NCI-H82 treated with DMSO at 0.1 percent for 48 hours (cell line): Measurements from ENCODE around the gene LRRC72.
"Not testable (repeated sequence)": the region's sequence is repeated elsewhere in the genome, so short reads cannot be mapped to it uniquely, and the experiment has no call there.

ENCODE experiments used
- DNase-seq: peaks from one replicate; lab custom pipeline; 2025; ENCODE audit not compliant: unreplicated experiment; lab: John Stamatoyannopoulos, UW

The LRRC72 gene

DNA sequence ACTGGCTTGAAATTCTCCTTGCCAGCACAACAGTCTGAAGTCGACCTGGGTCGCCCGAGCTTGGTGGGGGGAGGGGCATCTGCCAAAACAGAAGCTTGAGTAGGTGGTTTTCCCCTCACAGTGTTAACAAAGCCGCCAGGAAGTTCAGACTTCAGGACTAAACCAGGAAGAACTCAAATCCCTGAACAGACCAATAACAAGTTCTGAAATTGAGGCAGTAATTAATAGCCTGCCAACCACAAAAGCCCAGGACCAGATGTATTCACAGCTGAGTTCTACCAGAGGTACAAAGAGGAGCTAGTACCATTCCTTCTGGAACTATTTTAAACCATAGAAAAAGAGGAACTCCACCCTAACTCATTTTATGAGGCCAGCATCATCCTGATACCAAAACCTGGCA is 45.3 kb downstream of the LRRC72 start:
- DNase-seq: no peak

DNA sequence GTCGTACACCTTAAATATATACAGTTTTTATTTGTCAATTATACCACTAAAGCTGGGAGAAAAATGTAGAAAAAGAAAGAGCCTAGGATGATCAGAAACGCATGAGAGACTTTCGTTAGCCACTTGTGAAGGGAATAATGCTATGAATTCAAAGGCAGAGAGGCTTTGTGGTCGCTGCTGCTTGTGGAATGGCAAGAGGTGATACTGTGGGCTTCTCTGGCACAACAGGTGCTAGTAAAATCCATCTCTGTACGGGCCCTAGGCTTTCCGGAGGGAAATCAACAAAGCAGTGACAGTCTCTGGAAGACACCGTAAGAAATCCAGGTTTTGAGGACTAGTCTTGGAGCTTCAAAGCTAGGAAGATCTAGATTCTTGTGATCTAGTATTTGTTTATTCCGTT is 52.6 kb downstream of the LRRC72 start:
- DNase-seq: no peak

DNA sequence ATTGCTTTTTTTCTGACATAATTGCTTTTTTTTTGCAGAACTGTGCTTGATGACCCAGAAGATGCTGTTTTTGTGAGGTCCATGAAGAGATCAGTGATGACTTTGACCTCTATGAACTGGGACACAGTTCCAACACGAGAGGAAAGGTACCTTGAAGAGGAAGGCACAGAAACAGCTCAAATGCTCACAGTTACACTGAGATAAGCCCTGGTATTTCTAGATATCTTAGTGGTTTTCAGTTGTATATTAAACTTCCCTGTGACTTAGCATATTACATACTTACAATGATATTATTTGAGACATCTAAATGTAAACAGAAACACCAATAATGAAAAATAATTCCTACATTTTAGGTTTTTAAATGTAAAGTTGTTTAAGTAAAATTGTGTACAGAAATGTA is 54.7 kb downstream of the LRRC72 start:
- DNase-seq: no peak

DNA sequence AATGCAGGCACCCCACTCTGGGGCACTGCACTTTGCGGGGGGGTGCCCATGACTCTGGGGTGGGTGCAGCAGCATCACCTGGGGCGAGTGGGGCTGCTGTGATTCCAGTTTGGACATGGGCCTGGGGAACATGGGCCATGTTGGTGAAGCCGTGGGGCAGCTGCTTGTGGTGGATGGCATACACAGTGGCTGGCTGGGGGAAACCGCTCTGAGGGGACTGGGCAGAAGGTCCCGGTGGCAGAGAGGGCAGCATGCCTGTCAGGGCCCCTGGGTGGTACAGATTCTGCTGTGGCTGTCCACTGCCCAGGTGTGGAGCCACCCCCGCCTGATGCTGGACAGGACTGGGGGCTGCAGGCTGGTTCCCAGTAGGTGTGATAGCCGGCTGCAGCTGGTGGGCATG is 57.2 kb downstream of the LRRC72 start:
- DNase-seq: no peak

- DNase-seq: no peak
Measured at GRCh38 chr7:16585540-16585939, 58.9 kb downstream of the LRRC72 start.

- DNase-seq: no peak
Measured at GRCh38 chr7:16586081-16586874, 59.7 kb downstream of the LRRC72 start.

GRCh38 chr7:16587129-16587528 is 60.5 kb downstream of the LRRC72 start:
- DNase-seq: no peak

DNA sequence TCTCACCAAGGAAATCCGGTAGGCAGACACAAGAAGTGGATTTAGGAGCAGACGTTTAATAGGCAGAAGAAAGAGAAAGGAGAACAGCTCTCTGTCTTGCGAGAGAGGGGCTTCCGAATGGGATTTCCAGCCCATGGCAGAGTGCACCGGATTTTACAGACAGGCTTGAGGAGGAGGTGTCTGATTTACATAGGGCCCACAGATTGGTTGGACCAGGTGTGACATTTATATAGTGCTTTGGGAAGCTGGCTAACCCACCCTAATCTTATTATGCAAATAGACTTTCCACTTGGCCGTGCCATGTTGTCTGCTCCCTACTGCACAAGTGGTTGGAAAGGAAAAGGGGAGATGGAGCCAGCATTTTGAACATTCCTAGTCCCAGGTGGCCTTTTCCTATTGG is 61.2 kb downstream of the LRRC72 start:
- peak; percentile 97 for DNase-seq

GRCh38 chr7:16589881-16590280 is 63.3 kb downstream of the LRRC72 start:
- no peak for DNase-seq

DNA sequence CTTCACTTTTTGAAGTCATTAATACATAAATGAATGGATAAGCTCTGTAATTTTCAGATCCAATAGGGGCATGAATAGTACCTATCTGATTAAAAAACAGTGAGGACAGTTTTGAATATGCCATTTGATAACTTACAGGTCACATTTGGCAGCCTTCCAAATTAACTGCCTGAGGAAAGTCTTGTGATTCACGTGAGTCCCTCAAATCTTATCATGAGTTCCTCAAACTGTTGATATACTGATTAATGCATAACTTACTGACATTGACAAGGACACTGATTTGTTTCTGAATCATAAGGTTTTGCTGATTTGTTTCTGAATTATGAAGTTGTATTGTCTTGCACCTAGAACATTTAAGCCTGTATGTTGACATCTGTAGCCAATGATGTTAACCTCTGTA is 63.8 kb downstream of the LRRC72 start:
- DNase-seq: no peak

- DNase-seq: no peak
Measured at GRCh38 chr7:16592395-16592794, 65.8 kb downstream of the LRRC72 start.

DNA sequence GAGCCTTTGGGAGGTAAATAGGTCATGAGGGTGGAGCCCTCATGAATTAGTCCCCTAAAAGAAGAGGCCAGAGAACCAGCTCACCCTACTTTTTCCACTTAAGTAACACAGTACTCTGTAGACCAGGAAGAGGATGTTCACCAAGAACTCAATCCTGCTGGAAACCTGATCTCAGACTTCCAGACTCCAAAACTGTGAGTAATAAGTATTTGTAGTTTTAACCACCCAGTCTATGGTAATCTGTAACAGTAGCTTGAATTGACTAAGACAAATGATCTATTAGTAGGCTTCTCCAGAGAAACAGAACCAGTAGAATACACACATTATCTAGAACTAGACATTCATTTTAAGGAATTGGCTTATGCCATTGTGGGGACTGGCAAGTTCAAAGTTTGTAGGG is 67.4 kb downstream of the LRRC72 start:
- no peak for DNase-seq

DNA sequence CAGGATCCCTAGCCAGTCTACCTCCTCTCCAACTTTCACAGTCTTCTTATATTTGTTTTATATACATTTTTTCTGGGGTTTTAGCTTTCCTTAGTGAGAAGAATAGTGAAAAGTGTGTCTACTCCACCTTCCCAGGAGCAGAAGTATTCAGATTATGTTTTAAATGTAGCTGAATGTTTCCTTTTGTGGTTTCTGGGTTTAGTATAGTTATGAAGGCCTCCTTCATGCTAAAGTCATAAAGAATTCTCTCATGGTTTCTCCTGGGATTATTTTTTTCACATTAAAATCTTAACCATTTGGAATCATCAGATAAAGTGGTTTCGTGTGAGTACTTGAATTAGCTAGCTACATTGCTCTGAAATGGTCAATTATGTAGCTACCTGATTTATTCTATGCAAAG is 68.1 kb downstream of the LRRC72 start:
- DNase-seq: no peak

GRCh38 chr7:16595596-16595995 is 69.0 kb downstream of the LRRC72 start:
- not testable (repeated sequence) for DNase-seq

GRCh38 chr7:16598015-16598414 is 71.4 kb downstream of the LRRC72 start:
- no peak for DNase-seq

GRCh38 chr7:16599860-16600259 is 73.2 kb downstream of the LRRC72 start:
- DNase-seq: no peak

DNA sequence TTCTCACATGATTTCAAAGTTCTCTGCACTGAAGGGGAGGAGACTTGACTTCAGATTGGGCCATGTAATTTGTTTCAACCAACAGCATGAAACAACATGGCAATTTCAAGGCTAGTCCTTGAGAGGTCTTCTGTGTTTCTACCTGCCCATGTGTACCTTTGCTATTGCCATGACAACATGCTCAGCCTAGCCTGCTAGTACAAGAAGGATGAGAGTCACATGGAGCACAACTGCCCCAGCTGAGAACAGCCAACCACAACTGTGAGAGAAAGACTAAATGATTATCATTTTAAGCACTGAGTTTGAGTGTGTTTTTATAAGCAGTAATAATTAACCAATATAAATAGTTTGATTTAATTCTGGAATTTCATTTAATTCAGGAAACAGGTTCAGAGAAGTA is 77.0 kb downstream of the LRRC72 start:
- DNase-seq: no peak

DNA sequence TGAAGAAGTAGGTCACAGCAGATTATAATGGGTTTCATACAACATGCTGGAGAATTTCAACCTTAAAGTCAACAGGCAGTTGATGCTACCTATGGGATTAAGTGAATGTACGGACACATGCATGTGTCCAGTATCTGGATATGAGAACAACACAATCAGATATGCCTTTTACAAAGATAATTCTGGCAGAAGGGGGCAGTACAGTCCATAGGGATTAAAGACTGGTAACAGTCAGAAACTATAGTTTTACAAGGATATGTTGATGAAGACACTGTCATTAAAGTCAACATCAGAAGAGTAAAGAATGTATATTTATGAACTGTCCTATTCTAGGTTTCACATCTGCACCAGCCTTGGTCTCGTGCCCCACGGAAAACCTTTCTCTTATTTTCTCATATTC is 77.4 kb downstream of the LRRC72 start:
- no peak for DNase-seq

DNA sequence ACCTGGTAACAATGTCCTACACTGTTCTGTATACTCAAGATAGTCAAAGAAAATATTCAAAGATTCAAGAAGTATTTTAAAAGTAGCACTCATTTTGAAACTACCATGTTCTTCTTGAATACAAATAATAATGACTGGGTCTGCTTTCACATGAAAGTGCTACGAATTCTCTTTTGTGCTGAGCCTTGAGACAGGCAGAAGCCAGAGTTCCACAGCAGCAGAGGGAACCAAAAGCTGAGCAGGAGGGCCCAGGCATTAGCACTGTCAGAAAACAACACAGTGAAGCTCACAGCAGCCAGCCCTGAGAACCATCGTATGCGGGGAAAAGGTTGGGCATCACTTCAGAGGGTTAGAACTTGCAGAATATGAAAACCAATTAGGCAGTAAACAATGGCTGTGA is 80.1 kb downstream of the LRRC72 start:
- DNase-seq: no peak

- no peak for DNase-seq
Measured at GRCh38 chr7:16609842-16610450, 83.3 kb downstream of the LRRC72 start.

DNA sequence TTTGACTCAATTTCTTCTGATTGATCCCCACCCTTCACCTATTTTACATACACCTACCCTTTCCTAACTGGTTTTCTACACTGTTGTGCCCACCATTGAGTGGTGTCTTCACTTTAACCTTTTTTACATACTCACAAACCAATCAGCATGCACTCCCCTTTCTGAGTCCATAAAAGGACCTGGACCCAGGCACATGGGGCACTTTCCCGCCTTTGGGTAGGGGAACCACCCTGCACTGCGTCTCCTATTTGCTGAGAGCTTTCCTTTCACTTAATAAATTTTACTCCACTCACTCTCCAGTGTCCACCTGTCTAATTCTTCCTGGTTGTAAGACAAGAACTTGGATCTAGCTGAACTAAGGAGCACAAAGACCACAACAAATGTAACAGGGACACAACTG is 85.1 kb downstream of the LRRC72 start:
- DNase-seq: no peak

GRCh38 chr7:16615228-16615627 is 88.6 kb downstream of the LRRC72 start:
- no peak for DNase-seq

DNA sequence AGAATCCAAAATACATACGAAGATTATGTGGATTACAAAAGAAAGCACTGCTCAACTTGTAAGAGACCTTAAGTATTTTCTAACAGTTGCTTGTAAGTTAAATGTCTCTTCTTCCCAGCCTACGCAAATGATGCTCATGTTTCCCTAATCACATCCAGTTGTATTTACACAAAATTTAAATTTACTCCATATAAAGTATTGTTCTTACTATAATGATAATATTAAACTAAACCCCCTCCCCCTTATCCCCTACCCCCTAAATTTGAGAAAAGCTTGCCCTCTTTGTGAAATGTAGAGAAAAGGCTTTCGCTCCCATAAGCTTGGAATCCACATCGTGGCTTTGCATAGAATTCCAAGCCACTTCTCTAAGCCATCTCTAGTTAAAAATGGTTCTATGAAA is 89.5 kb downstream of the LRRC72 start:
- no peak for DNase-seq
